Body of pancreas (tissue), 4 donors: ENCODE results near the gene FOSL1. TPM values are rescaled to one million over a fixed set of nuclear protein-coding genes. Genes with fewer than 3 reads are reported as not detected.
"Not testable (repeated sequence)": the region's sequence is repeated elsewhere in the genome, so short reads cannot be mapped to it uniquely, and the experiment has no call there.

ENCODE experiments used
- ATAC-seq: fragments of 150-250 bp; one replicate; pipeline ENCODE4 v1.9.1; 2016
- DNase-seq, 4 donors: peaks; one replicate each; pipeline ENCODE4 v3.0.0-alpha.2; 2019
- H3K27ac ChIP-seq, 4 donors: fragments of 200-600 bp; sonication (generic); 1 replicate in 3 of 4; 2 replicates in 1 of 4; pipeline versions ENCODE4 v1.5.1 to v1.6.1; 2016 to 2019; ENCODE audit warnings: mild to moderate bottlenecking in 1 of 4, mixed read lengths in 1 of 4, moderate library complexity in 1 of 4
- H3K27me3 ChIP-seq, 2 donors: fragments of 200-600 bp; sonication (generic); one replicate each; pipeline ENCODE4 v1.6.0; 2016; ENCODE audit warnings: mild to moderate bottlenecking in 1 of 2
- H3K36me3 ChIP-seq, 2 donors: fragments of 200-600 bp; sonication (generic); replicated peaks in 1 of 2; 2 replicates each; pipeline ENCODE4 v1.5.1; 2016; ENCODE audit warnings: low read depth in 2 of 2; ENCODE audit not compliant: insufficient read depth in 1 of 2
- H3K4me1 ChIP-seq: fragments of 200-600 bp; sonication (generic); one replicate; pipeline ENCODE4 v1.6.0; 2016
- H3K4me3 ChIP-seq, 2 donors: fragments of 200-600 bp; sonication (generic); 1 replicate in 1 of 2; 2 replicates in 1 of 2; pipeline ENCODE4 v1.5.1; 2016 to 2019
- H3K9me3 ChIP-seq, 3 donors: fragments of 200-600 bp; sonication (generic); 1 replicate in 2 of 3; 2 replicates in 1 of 3; pipeline ENCODE4 v1.5.1; 2016
- POLR2A ChIP-seq, 3 donors: fragments of 450-650 bp; IDR thresholded peaks; one replicate each; pipeline ENCODE4 v1.6.1; 2016; ENCODE audit warnings: antibody characterized with exemption in 3 of 3, mild to moderate bottlenecking in 2 of 3
- WGBS, 2 donors: methylation state at CpG; one replicate each; pipeline ENCODE4 v1.1.5; 2017; 5-methylcytosine and 5-hydroxymethylcytosine counted together
- intact Hi-C: fragments of 100-400 bp; cut with DNase I; formaldehyde crosslinking; loops from one replicate; pipeline ENCODE4 v1.15.1; 2023
- total RNA-seq, 2 donors: library from RNA; depleted of rRNA; stranded (reverse); fragments of >200 nt; gene quantifications; one replicate each; pipeline ENCODE4 v1.1.0, GENCODE V29; 2016
- TF ChIP-seq, protein P1 (sequence below), 7 experiments: fragments of 450-650 bp in 4 of 7; fragments of 200-600 bp in 3 of 7; sonication (generic) in 3 of 7; IDR thresholded peaks; one replicate each; pipeline ENCODE4 v1.5.1; 2016 to 2019; ENCODE audit warnings: antibody characterized with exemption in 7 of 7

Gene FOSL1
- total RNA-seq, 2 donors from 2014 or later, result 0.52 to 17.8 TPM

DNA sequence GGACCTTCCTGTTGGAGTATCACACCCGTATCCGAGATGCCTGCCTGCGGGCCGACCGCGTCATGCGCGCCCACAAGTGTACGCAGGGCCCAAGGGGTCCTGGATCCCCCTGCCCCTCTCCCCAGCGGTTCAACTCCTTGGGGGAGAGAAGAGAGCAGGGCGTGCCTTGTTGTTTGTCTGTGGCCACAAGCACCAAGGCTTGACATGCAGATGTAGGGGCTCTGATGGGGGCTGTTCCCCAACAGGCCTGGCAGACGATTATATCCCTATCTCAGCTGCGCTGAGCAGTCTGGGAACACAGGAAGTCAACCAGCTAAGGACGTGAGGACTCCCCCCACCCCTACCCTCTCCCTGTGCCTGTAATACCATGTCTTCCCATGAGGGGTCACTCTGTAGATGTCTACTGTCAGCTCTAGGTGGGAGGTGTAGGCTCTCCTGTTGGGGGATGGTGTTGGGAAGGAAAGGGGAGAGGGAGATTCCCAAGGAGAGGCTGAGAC, 49.1 kb downstream of the FOSL1 start:
- 76 to 92% methylated on average over 2 to 14 of the region's 14 CpGs for WGBS, 2 donors
- TF ChIP-seq, protein P1, sequence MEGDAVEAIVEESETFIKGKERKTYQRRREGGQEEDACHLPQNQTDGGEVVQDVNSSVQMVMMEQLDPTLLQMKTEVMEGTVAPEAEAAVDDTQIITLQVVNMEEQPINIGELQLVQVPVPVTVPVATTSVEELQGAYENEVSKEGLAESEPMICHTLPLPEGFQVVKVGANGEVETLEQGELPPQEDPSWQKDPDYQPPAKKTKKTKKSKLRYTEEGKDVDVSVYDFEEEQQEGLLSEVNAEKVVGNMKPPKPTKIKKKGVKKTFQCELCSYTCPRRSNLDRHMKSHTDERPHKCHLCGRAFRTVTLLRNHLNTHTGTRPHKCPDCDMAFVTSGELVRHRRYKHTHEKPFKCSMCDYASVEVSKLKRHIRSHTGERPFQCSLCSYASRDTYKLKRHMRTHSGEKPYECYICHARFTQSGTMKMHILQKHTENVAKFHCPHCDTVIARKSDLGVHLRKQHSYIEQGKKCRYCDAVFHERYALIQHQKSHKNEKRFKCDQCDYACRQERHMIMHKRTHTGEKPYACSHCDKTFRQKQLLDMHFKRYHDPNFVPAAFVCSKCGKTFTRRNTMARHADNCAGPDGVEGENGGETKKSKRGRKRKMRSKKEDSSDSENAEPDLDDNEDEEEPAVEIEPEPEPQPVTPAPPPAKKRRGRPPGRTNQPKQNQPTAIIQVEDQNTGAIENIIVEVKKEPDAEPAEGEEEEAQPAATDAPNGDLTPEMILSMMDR (IDR thresholded peaks at IDR 0.05), result peak in 4 of 7 experiments; percentile 17 to 38 (median 26)
- TF ChIP-seq POLR2A (IDR thresholded peaks at IDR 0.05), result no peak
- ATAC-seq, result no peak
- no peak for DNase-seq
- no peak overlapping the region for H3K4me3 ChIP-seq
- peaks cover 10% of the 10 kb centered on the region for H3K4me1 ChIP-seq
- H3K27ac ChIP-seq, result no peak overlapping the region
- no peaks in the 10 kb centered on the region for H3K27me3 ChIP-seq
- H3K36me3 ChIP-seq, result peaks cover 8 to 26% of the 10 kb centered on the region in 2 donors
- intact Hi-C loops, result no loop called here
- no peaks in the 10 kb centered on the region for H3K9me3 ChIP-seq

DNA sequence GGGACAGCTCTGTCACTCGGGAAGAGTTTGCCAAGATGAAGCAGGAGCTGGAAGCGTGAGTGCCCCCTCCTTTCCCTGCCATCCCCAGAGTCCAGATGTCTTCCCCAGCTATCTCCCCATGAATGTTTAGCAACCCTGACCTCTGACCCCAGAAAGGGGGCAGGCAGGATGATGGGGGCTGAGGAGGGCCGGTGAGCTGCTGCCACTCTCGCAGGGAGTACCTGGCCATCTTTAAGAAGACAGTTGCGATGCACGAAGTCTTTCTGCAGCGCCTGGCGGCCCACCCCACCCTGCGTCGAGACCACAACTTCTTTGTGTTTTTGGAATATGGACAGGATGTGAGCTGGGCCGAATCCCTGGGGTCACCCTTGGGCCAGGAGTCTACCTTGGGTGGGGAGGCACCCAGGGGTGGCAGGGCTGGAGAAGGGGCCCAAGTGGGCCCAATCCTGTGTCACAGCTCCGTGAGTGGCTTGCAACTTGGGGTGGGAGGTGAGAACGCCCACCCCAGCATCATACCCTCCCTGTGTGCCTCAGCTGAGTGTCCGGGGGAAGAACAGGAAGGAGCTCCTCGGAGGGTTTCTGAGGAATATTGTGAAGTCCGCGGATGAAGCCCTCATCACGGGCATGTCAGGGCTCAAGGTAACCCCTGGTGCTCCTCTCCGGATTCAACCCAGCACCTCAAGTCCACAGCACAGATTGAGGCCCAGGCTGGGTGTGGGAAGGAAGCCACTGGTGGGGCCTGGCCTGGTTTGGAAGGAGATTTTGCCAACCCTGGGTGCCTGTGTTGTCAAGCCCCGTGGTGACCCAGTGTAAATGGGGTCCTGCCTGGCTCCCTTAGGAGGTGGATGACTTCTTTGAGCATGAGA, 49.7 kb downstream of the FOSL1 start:
- no peak for TF ChIP-seq POLR2A (IDR thresholded peaks at IDR 0.05)
- TF ChIP-seq, protein P1 (IDR thresholded peaks at IDR 0.05), result no peak
- Histone ChIP-seq H3K4me1 (peaks cover 4% of the 10 kb centered on the region), H3K9me3 (no peaks in the 10 kb centered on the region), H3K4me3 (no peak overlapping the region), H3K27ac (no peak overlapping the region), H3K27me3 (no peaks in the 10 kb centered on the region), H3K36me3 (peaks cover 8 to 20% of the 10 kb centered on the region in 2 donors)
- ATAC-seq, result no peak
- intact Hi-C loops, result no loop called here
- no peak for DNase-seq
- WGBS, 2 donors, result 66 to 77% methylated on average over 10 to 20 of the region's 20 CpGs

DNA sequence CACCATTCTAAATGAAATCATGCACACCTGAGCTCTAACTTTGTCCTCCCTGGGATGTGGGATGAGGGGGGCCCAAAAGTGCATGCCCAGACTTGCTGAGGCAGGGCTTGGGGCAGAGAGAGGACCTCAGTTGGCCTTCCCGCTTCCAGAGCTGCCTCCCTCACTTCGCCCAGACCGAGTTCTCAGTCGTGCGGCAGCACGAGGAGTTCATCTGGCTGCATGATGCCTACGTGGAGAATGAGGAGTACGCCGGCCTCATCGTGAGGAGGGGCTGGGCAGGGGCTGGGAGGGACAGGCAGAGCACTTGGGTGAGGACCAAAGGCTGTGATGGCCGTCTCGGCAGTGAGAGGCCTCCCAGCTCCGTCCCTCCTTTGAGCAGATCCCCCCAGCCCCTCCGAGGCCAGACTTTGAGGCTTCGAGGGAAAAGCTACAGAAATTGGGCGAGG, 50.4 kb downstream of the FOSL1 start:
- intact Hi-C loops, result no loop called here
- no peak for DNase-seq
- Histone ChIP-seq H3K4me3 (no peak overlapping the region), H3K9me3 (no peaks in the 10 kb centered on the region), H3K36me3 (peaks cover under 1 to 14% of the 10 kb centered on the region in 2 donors), H3K27ac (no peak overlapping the region), H3K27me3 (no peaks in the 10 kb centered on the region), H3K4me1 (no peaks in the 10 kb centered on the region)
- TF ChIP-seq, protein P1 (IDR thresholded peaks at IDR 0.05), result no peak
- TF ChIP-seq POLR2A (IDR thresholded peaks at IDR 0.05), result no peak
- no peak for ATAC-seq
- WGBS, 2 donors, result 46 to 53% methylated on average over 9 to 16 of the region's 16 CpGs

DNA sequence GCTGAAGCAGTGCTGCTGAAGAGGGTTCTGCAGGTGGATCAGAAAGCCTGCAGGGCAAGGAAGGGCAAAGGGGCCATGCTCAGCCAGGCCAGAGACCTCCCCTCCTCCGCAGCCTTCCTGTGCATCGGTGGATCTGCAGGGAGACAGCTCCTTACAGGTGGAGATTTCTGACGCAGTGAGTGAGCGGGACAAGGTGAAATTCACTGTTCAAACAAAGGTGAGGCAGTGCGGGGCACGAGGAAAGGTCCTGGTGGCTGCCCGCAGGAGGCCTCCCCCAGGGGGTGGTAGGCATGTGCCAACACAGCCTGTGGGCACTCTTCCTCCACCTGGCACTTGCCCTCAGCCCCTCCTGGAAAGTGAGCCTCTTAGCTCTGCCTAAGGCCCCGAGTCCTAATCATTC, 50.8 kb downstream of the FOSL1 start:
- no peak overlapping the region for H3K27ac ChIP-seq
- H3K9me3 ChIP-seq, result no peaks in the 10 kb centered on the region
- no peak for ATAC-seq
- TF ChIP-seq POLR2A (IDR thresholded peaks at IDR 0.05), result no peak
- TF ChIP-seq, protein P1 (IDR thresholded peaks at IDR 0.05), result no peak
- intact Hi-C loops, result no loop called here
- no peak for DNase-seq
- H3K4me3 ChIP-seq, result no peak overlapping the region
- peaks cover 0 to 9% of the 10 kb centered on the region in 2 donors for H3K36me3 ChIP-seq
- 46 to 63% methylated on average over 6 to 7 of the region's 8 CpGs for WGBS, 2 donors
- no peaks in the 10 kb centered on the region for H3K4me1 ChIP-seq
- H3K27me3 ChIP-seq, result no peaks in the 10 kb centered on the region

DNA sequence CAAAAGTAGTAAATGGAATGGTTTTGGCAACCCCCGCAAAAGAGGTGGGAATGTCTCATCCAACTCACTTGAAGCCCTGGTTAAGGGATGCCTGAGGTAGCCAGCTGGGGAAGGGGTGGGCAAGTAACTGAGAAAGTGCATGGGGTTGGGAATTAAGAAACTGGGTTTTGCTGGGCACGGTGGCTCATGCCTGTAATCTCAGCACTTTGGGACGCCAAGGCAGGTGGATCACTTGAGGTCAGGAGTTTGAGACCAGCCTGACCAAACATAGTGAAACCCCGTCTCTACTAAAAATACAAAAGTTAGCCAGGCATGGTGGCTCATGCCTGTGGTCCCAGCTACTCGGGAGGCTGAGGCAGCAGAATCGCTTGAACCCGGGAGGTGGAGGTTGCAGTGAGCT, 51.5 kb downstream of the FOSL1 start:
- H3K36me3 ChIP-seq, H3K9me3 ChIP-seq, H3K4me1 ChIP-seq, H3K27ac ChIP-seq, DNase-seq, intact Hi-C loops, ATAC-seq, H3K27me3 ChIP-seq, H3K4me3 ChIP-seq: not testable (repeated sequence)
- 52 to 65% methylated on average over 7 of the region's 7 CpGs for WGBS, 2 donors
